HepG2 (cell line): ENCODE data around the gene NFKBIA. TPM values are rescaled to one million over a fixed set of nuclear protein-coding genes. Genes with fewer than 3 reads are reported as not detected.

Experiments used
- ATAC-seq: fragments of 200-7000 bp; cut with Tn5 transposase; 3 replicates; pipeline ENCODE4 v1.9.1; 2020; ENCODE audit warnings: mild to moderate bottlenecking, moderate library complexity
- BruUV-seq: library from RNA; stranded (reverse); fragments of 400-500 nt; replicated peaks from 2 replicates; lab custom pipeline; 2021; lab: Mats Ljungman, UMichigan
- CTCF ChIA-PET: fragments of 300-600 bp; formaldehyde crosslinking; extraction: SDS; loops from one replicate; lab custom pipeline; 2021; ENCODE audit warnings: low total read pairs, inconsistent platforms, low intra/inter-chr PET ratio; lab: Yijun Ruan, JAX
- POLR2A ChIA-PET: fragments of 350-600 bp; sonication (Branson Sonifier 250); formaldehyde crosslinking; loops from one replicate; lab custom pipeline; 2020; ENCODE audit warnings: antibody characterized with exemption, inconsistent platforms; lab: Yijun Ruan, JAX
- DNase-seq: peaks from one replicate; pipeline ENCODE4 v3.0.0-alpha.2; 2015; ENCODE audit warnings: low spot score
- FAIRE-seq: peaks from 3 replicates; lab custom pipeline; 2011; peaks lifted over from hg19 to GRCh38; lab: Jason Lieb, UNC
- H2AFZ ChIP-seq: one replicate; pipeline ENCODE4 v1.6.1; 2011; ENCODE audit warnings: low read length, inconsistent platforms
- H3K27ac ChIP-seq: fragments of 300-600 bp; 3 replicates; pipeline ENCODE4 v1.8.0; 2011; ENCODE audit warnings: mixed run types, mild to moderate bottlenecking, mixed read lengths, low read length, inconsistent platforms; ENCODE audit not compliant: insufficient read depth; ENCODE audit errors: extremely low read length
- H3K27me3 ChIP-seq, 2 experiments: fragments of 200-600 bp in 1 of 2; 2 replicates in 1 of 2; 3 replicates in 1 of 2; pipeline versions ENCODE4 v1.6.0 to v1.8.0; 2011; ENCODE audit warnings: low read length in 2 of 2, mild to moderate bottlenecking in 2 of 2, moderate library complexity in 2 of 2, inconsistent platforms in 1 of 2; ENCODE audit not compliant: insufficient read depth in 2 of 2, control insufficient read depth in 1 of 2
- H3K36me3 ChIP-seq, 2 experiments: fragments of 200-600 bp in 1 of 2; replicated peaks in 1 of 2; 2 replicates in 1 of 2; 3 replicates in 1 of 2; pipeline versions ENCODE4 v1.5.1 to v1.8.0; 2011; ENCODE audit warnings: low read length in 2 of 2, inconsistent platforms in 1 of 2; ENCODE audit not compliant: insufficient read depth in 2 of 2, control insufficient read depth in 1 of 2
- H3K4me1 ChIP-seq: 2 replicates; pipeline ENCODE4 v1.5.1; 2012; ENCODE audit warnings: low read length, inconsistent platforms; ENCODE audit not compliant: insufficient read depth
- H3K4me2 ChIP-seq: 2 replicates; pipeline ENCODE4 v1.6.0; 2011; ENCODE audit warnings: low read depth, low read length, inconsistent platforms
- H3K4me3 ChIP-seq, 3 experiments: fragments of 200-600 bp in 1 of 3; sonication (generic), shearing (Covaris generic) in 1 of 3; replicated peaks in 1 of 3; 2 replicates each; pipeline ENCODE4 v1.5.1; 2011 to 2016; ENCODE audit warnings: low read length in 3 of 3, inconsistent platforms in 2 of 3, low read depth in 2 of 3, mild to moderate bottlenecking in 2 of 3, control low read depth in 1 of 3, mixed read lengths in 1 of 3; ENCODE audit not compliant: insufficient read depth in 1 of 3
- H3K79me2 ChIP-seq: one replicate; pipeline ENCODE4 v1.6.1; 2011; ENCODE audit warnings: low read length, inconsistent platforms; ENCODE audit not compliant: insufficient read depth
- H3K9ac ChIP-seq: 2 replicates; pipeline ENCODE4 v1.6.0; 2011; ENCODE audit warnings: mild to moderate bottlenecking, low read depth, low read length, inconsistent platforms; ENCODE audit not compliant: insufficient read depth
- H3K9me3 ChIP-seq: 2 replicates; pipeline ENCODE4 v1.5.1; 2012; ENCODE audit warnings: mild to moderate bottlenecking, low read length
- H4K20me1 ChIP-seq: 2 replicates; pipeline ENCODE4 v1.6.0; 2011; ENCODE audit warnings: inconsistent platforms, mild to moderate bottlenecking, low read length, moderate library complexity; ENCODE audit not compliant: insufficient read depth
- ATF5 ChIP-seq: sonication (generic); formaldehyde crosslinking; IDR thresholded peaks from 2 replicates; pipeline ENCODE4 v1.4.0; 2020; ENCODE audit warnings: mild to moderate bottlenecking, low read depth, missing genetic modification reagents
- CBX2 ChIP-seq, 2 experiments: fragments of 200-600 bp in 1 of 2; sonication (generic); formaldehyde crosslinking in 1 of 2; IDR thresholded peaks; 2 replicates each; pipeline versions ENCODE4 v1.7.0 to v1.8.1; 2018 to 2022; ENCODE audit warnings: low read depth in 2 of 2, low read length in 1 of 2, mild to moderate bottlenecking in 1 of 2, missing genetic modification reagents in 1 of 2
- JUN ChIP-seq: sonication (generic); formaldehyde crosslinking; IDR thresholded peaks from 2 replicates; pipeline ENCODE4 v1.4.0; 2020; ENCODE audit warnings: mild to moderate bottlenecking, missing genetic modification reagents
- KLF16 ChIP-seq, 2 experiments: sonication (generic) in 1 of 2; formaldehyde crosslinking in 1 of 2; IDR thresholded peaks; 2 replicates each; pipeline versions ENCODE4 v1.6.1 to v1.8.0; 2016 to 2023; ENCODE audit warnings: missing genetic modification reagents in 2 of 2, missing compliant biosample characterization in 1 of 2
- ZFX ChIP-seq: sonication (generic); formaldehyde crosslinking; IDR thresholded peaks from 2 replicates; pipeline ENCODE4 v1.4.0; 2020; ENCODE audit warnings: mild to moderate bottlenecking, low read depth, missing genetic modification reagents, moderate library complexity
- ZNF101 ChIP-seq: sonication (generic); formaldehyde crosslinking; IDR thresholded peaks from 2 replicates; pipeline ENCODE4 v1.4.0; 2020; ENCODE audit warnings: mild to moderate bottlenecking, low read depth, missing genetic modification reagents, borderline replicate concordance
- ZNF281 ChIP-seq: sonication (generic); formaldehyde crosslinking; IDR thresholded peaks from 2 replicates; pipeline ENCODE4 v1.4.0; 2020; ENCODE audit warnings: missing genetic modification reagents, borderline replicate concordance
- ZNF350 ChIP-seq: sonication (generic); formaldehyde crosslinking; IDR thresholded peaks from 2 replicates; pipeline ENCODE4 v1.4.0; 2020; ENCODE audit warnings: mild to moderate bottlenecking, low read depth, missing genetic modification reagents, borderline replicate concordance
- ZNF362 ChIP-seq: sonication (generic); formaldehyde crosslinking; IDR thresholded peaks from 2 replicates; pipeline ENCODE4 v1.4.0; 2020; ENCODE audit warnings: missing genetic modification reagents, mild to moderate bottlenecking, borderline replicate concordance
- ZNF441 ChIP-seq: sonication (generic); formaldehyde crosslinking; IDR thresholded peaks from 2 replicates; pipeline ENCODE4 v1.7.0; 2021; ENCODE audit warnings: missing genetic modification reagents, borderline replicate concordance
- ZNF512 ChIP-seq: sonication (generic); formaldehyde crosslinking; IDR thresholded peaks from 2 replicates; pipeline ENCODE4 v1.4.0; 2020; ENCODE audit warnings: mild to moderate bottlenecking, missing genetic modification reagents
- ZNF691 ChIP-seq: sonication (generic); formaldehyde crosslinking; IDR thresholded peaks from 2 replicates; pipeline ENCODE4 v1.4.0; 2020; ENCODE audit warnings: missing genetic modification reagents, low read depth, mild to moderate bottlenecking, borderline replicate concordance
- ZSCAN21 ChIP-seq: sonication (generic); formaldehyde crosslinking; IDR thresholded peaks from 2 replicates; pipeline ENCODE4 v1.8.0; 2022; ENCODE audit warnings: mild to moderate bottlenecking, missing genetic modification reagents, moderate library complexity, borderline replicate concordance
- WGBS: methylation state at CpG from one replicate; pipeline ENCODE4 v1.1.6; 2017; ENCODE audit warnings: low lambda C conversion rate; 5-methylcytosine and 5-hydroxymethylcytosine counted together
- in situ Hi-C: cut with HindIII; loops from 2 replicates; pipeline ENCODE4 v1.10.0; 2017; ENCODE audit warnings: low pct_unique_long_range_greater_than_20kb; ENCODE audit not compliant: extremely low pct_ligation_motif_present
- intact Hi-C: fragments of 100-400 bp; cut with micrococcal nuclease; formaldehyde crosslinking; loops from one replicate; pipeline ENCODE4 v1.10.0; 2022; ENCODE audit not compliant: unreplicated experiment
- polyA plus RNA-seq, 8 experiments: library from polyadenylated mRNA; depleted of rRNA in 3 of 8; stranded (reverse) in 7 of 8; unstranded in 1 of 8; fragments of >200 nt; fragmentation: Illumina TruSeq in 4 of 8; extraction: Trizol in 4 of 8; gene quantifications; 2 replicates each; pipeline versions ENCODE4 v1.2.1 to v1.2.3, GENCODE V29; 2011 to 2016; ENCODE audit warnings: low read depth in 4 of 8, missing spikeins in 1 of 8, mixed read lengths in 1 of 8; ENCODE audit not compliant: insufficient read depth in 1 of 8
- total RNA-seq, 5 experiments: library from RNA; depleted of rRNA; stranded (reverse); fragments of >200 nt; fragmentation: Illumina TruSeq; extraction: Trizol; gene quantifications; 2 replicates each; pipeline ENCODE4 v1.2.3, GENCODE V29; 2016; ENCODE audit warnings: low read depth in 1 of 5

NFKBIA gene
- total and polyA plus RNA-seq, 2 of the 13 experiments (the other 11 are each of a cell fraction or from before 2014, with no cell fraction given): 197 to 319 TPM

- peaks cover 50% of the 10 kb centered on the region for H3K4me1 ChIP-seq
- no peak overlapping the region for H3K9ac ChIP-seq
- H3K9me3 ChIP-seq: no peaks in the 10 kb centered on the region
- H3K4me3 ChIP-seq: no peak overlapping the region
- no peak for DNase-seq
- WGBS: 60% methylated on average over 25 of the region's 25 CpGs
- no peaks in the 10 kb centered on the region for H3K79me2 ChIP-seq
- CTCF ChIA-PET: no interaction called here
- H3K36me3 ChIP-seq: no peaks in the 10 kb centered on the region
- H4K20me1 ChIP-seq: no peaks in the 10 kb centered on the region
- no peak for ATAC-seq
- FAIRE-seq: no peak
- H3K4me2 ChIP-seq: peak overlapping the region; percentile 8; the same call in 1 of the 2 replicates
- in situ Hi-C loops (no loop called here), intact Hi-C loops (no loop called here)
- 0 out of 5 replicates have a peak, but pooled peaks cover 0 to 4% of the 10 kb centered on the region in 2 experiments for H3K27me3 ChIP-seq
- no peak overlapping the region for H2AFZ ChIP-seq
- no TSS peak for BruUV-seq
- H3K27ac ChIP-seq: no peak overlapping the region
- POLR2A ChIA-PET: interaction anchor here (0.7 to 3.9 kb wide), 5 partner anchors 11 to 41 kb away, joined by 3 to 82 read pairs (median 19); partner anchors contain the start of gene NFKBIA
- TF ChIP-seq CBX2 (IDR thresholded peaks at IDR 0.05; ENCODE audit: low read depth, low read length) (0 out of 2 replicates have a peak, but pooled peaks have one; percentile 50), CBX2 (CRISPR knock-in tag; IDR thresholded peaks at IDR 0.05; ENCODE audit: low read depth) (no peak), ZNF101 (CRISPR knock-in tag) (0 out of 2 replicates have a peak, but pooled peaks have one; percentile 40), ZFX (CRISPR knock-in tag) (peak; percentile 56; the same call in 1 of the 2 replicates), ZNF281 (0 out of 2 replicates have a peak, but pooled peaks have one; percentile 28), JUN (CRISPR knock-in tag) (peak; percentile 65; the same call in 1 of the 2 replicates), ZNF350 (CRISPR knock-in tag) (peak; percentile 26; the same call in 1 of the 2 replicates), ZNF441 (CRISPR knock-in tag) (no peak), KLF16 (CRISPR knock-in tag; IDR thresholded peaks at IDR 0.05) (0 out of 4 replicates have a peak, but pooled peaks of 1 of the 2 experiments have one; percentile 35), ZNF362 (CRISPR knock-in tag) (peak; percentile 65), ATF5 (CRISPR knock-in tag) (0 out of 2 replicates have a peak, but pooled peaks have one; percentile 43), ZNF512 (peak; percentile 81; the same call in 1 of the 2 replicates), ZNF691 (CRISPR knock-in tag) (0 out of 2 replicates have a peak, but pooled peaks have one; percentile 39), ZSCAN21 (0 out of 2 replicates have a peak, but pooled peaks have one; percentile 16)
These were observed 41.6 kb downstream of the NFKBIA start for GRCh38 chr14:35362911-35363374.
